ENCODE results near the gene ZNF638. TPM values are rescaled to one million over a fixed set of nuclear protein-coding genes. Genes with fewer than 3 reads are reported as not detected.

ZNF638 gene
- total RNA-seq, 6 experiments from 2014 or later: 41.8 to 65.8 (median 61.5) TPM

DNA sequence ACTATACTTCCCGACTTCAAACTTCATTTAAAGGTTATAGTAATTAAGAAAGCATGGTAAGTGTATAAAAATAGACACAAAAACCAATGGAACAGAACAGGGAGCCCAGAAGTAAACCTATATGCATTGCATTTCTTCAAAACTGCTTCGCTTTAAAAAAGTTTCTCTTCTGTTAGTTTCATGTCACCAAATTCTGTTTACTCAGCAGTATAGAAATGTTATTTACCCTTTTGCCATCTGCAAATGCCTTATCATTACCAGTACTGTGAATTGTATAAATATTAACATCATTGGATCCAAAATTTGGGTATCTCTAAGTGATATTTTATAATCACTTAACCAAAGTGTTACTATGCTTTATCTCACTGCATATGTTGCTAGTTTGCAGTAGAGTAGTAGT lies 45.9 kb upstream of the ZNF638 start:
- H3K27ac ChIP-seq: no peak overlapping the region
- H3K9me3 ChIP-seq: no peaks in the 10 kb centered on the region
- H3K4me3 ChIP-seq: no peak overlapping the region
- intact Hi-C loops (cut with DNase I): no loop called here
- no peaks in the 10 kb centered on the region for H3K4me1 ChIP-seq
- no peak for TF ChIP-seq POLR2A (IDR thresholded peaks at IDR 0.05)
- TF ChIP-seq, protein P1, sequence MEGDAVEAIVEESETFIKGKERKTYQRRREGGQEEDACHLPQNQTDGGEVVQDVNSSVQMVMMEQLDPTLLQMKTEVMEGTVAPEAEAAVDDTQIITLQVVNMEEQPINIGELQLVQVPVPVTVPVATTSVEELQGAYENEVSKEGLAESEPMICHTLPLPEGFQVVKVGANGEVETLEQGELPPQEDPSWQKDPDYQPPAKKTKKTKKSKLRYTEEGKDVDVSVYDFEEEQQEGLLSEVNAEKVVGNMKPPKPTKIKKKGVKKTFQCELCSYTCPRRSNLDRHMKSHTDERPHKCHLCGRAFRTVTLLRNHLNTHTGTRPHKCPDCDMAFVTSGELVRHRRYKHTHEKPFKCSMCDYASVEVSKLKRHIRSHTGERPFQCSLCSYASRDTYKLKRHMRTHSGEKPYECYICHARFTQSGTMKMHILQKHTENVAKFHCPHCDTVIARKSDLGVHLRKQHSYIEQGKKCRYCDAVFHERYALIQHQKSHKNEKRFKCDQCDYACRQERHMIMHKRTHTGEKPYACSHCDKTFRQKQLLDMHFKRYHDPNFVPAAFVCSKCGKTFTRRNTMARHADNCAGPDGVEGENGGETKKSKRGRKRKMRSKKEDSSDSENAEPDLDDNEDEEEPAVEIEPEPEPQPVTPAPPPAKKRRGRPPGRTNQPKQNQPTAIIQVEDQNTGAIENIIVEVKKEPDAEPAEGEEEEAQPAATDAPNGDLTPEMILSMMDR (IDR thresholded peaks at IDR 0.05): no peak
- DNase-seq (no peak), ATAC-seq (no peak)
- 85% methylated on average over 2 of the region's 2 CpGs for WGBS (ENCODE audit: insufficient coverage, low coverage, low lambda C conversion rate, missing lambda C conversion rate)
- no peaks in the 10 kb centered on the region for H3K36me3 ChIP-seq
- no peaks in the 10 kb centered on the region for H3K27me3 ChIP-seq

DNA sequence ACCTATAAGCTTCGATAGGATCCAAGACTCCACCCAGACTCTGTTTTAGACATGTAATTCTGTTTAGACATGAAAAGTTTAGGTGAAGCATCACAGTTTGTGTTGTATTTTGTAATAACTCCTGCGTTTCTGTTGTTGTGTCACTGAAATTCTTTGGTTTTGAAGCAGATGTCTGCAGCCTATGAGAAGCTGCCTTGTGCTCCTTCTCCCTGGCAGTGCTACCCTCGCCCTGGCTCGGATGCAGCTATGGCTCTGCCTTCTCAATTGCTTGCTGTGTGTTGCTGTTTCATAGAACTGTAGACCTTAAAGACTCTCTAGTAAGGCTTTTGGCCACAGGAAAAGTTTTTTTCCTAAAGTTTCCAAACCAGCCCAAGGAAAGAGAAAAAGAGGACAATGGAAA lies 40.2 kb upstream of the ZNF638 start:
- TF ChIP-seq, protein P1 (IDR thresholded peaks at IDR 0.05): no peak
- no peak for TF ChIP-seq POLR2A (IDR thresholded peaks at IDR 0.05)
- intact Hi-C loops (cut with DNase I): no loop called here
- DNase-seq: no peak

DNA sequence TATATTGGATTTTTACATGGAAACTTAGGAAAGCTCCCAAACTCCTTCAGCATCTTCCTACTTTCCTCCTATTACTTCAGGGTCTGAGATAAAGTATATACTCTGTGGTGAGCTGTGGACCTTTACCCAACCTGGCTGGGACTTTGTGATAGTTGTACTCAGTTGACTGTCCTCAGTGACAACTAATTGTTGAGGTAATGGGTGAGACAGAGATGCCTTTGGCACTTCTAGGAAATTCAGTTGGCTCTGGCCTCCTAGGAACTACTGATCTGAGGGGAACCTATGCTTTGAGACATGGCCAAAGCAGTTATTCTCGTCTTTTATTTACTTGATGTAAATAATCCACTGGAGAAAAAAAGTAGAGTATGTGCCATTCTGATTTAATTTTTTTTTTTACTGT lies 39.4 kb upstream of the ZNF638 start:
- 41% methylated on average over 1 of the region's 1 CpG for WGBS (ENCODE audit: insufficient coverage, low coverage, low lambda C conversion rate, missing lambda C conversion rate)
- ATAC-seq (no peak), DNase-seq (no peak)
- H3K9me3 ChIP-seq: no peaks in the 10 kb centered on the region
- TF ChIP-seq POLR2A (IDR thresholded peaks at IDR 0.05): no peak
- TF ChIP-seq, protein P1 (IDR thresholded peaks at IDR 0.05): no peak
- no peak overlapping the region for H3K4me3 ChIP-seq
- no peak overlapping the region for H3K27ac ChIP-seq
- H3K36me3 ChIP-seq: no peaks in the 10 kb centered on the region
- H3K4me1 ChIP-seq: no peaks in the 10 kb centered on the region
- intact Hi-C loops (cut with DNase I): no loop called here
- no peaks in the 10 kb centered on the region for H3K27me3 ChIP-seq

More for the DNA sequence above, 40.2 kb upstream of the ZNF638 start:
- Histone ChIP-seq H3K4me3 (no peak overlapping the region), H3K27me3 (no peaks in the 10 kb centered on the region), H3K36me3 (no peaks in the 10 kb centered on the region), H3K9me3 (no peaks in the 10 kb centered on the region), H3K4me1 (no peaks in the 10 kb centered on the region), H3K27ac (no peak overlapping the region)
- no peak for ATAC-seq
- WGBS (ENCODE audit: insufficient coverage, low coverage, low lambda C conversion rate, missing lambda C conversion rate): 62% methylated on average over 4 of the region's 4 CpGs

DNA sequence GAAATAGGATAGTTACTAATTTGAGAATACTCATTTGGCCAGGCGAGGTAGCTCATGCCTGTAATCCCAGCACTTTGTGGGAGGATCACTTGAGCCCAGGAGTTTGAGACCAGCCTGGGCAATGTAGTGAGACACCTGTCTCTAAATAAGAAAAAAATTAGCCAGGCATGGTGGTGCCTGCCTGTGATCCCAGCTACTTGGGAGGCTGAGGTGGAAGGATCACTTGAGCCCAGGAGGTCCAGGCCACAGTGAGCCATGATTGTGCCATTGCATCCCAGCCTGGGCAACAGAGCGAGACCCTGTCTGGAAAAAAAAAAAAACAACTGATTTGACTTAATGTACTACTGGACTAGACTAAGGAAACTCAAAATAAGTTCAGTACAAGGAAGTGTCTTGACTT lies 32.7 kb upstream of the ZNF638 start:
- no peaks in the 10 kb centered on the region for H3K4me1 ChIP-seq
- no peak for DNase-seq
- no peak overlapping the region for H3K4me3 ChIP-seq
- H3K36me3 ChIP-seq: no peaks in the 10 kb centered on the region
- H3K9me3 ChIP-seq: no peaks in the 10 kb centered on the region
- H3K27ac ChIP-seq: no peak overlapping the region
- no peak for ATAC-seq
- 54% methylated on average over 2 of the region's 2 CpGs for WGBS (ENCODE audit: insufficient coverage, low coverage, low lambda C conversion rate, missing lambda C conversion rate)
- intact Hi-C loops (cut with DNase I): no loop called here
- no peak for TF ChIP-seq POLR2A (IDR thresholded peaks at IDR 0.05)
- TF ChIP-seq, protein P1 (IDR thresholded peaks at IDR 0.05): no peak
- H3K27me3 ChIP-seq: no peaks in the 10 kb centered on the region

DNA sequence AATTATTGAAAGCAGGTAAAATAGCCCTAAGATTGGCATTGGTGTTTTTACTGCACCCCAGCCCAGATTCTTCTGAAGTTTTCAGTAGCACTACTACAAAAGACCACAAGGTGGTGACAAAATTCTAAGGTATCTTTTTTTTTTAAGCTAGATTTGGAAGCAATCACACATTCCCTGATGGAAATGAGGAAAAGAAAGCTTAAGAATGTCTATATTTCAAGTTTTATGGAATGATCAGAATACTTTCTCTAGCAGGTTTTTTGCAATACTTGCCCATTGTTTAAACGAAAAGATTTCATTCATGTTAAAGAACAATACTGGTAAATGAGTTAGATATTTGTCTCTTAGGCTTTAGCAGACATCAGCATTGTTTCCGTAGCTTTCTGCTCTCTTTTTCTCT lies 32.1 kb upstream of the ZNF638 start:
- H3K27me3 ChIP-seq: no peaks in the 10 kb centered on the region
- no peak for TF ChIP-seq POLR2A (IDR thresholded peaks at IDR 0.05)
- TF ChIP-seq, protein P1 (IDR thresholded peaks at IDR 0.05): peak; percentile 65 to 76 (median 73)
- ATAC-seq (peak; percentile 52 to 77 (median 70)), DNase-seq (no peak)
- WGBS (ENCODE audit: insufficient coverage, low coverage, low lambda C conversion rate, missing lambda C conversion rate): 55% methylated on average over 2 of the region's 2 CpGs
- H3K4me3 ChIP-seq: no peak overlapping the region
- H3K9me3 ChIP-seq: no peaks in the 10 kb centered on the region
- no peaks in the 10 kb centered on the region for H3K4me1 ChIP-seq
- no peaks in the 10 kb centered on the region for H3K36me3 ChIP-seq
- H3K27ac ChIP-seq: no peak overlapping the region
- intact Hi-C loops (cut with DNase I): no loop called here

Measured in right lobe of liver (tissue), 6 donors.